Fibroblast of skin of back (primary cell): ENCODE data around the gene GLB1L3. TPM values are rescaled to one million over a fixed set of nuclear protein-coding genes. Genes with fewer than 3 reads are reported as not detected.
A peak's percentile ranks its signal among the peaks of the same experiment; 100 is the strongest.

Source experiments
- DNase-seq: peaks from one replicate; pipeline ENCODE4 v3.0.0-alpha.2; 2013
- polyA plus RNA-seq, 2 experiments: library from polyadenylated mRNA; unstranded; fragments of 120-200 nt; gene quantifications; one replicate each; pipeline ENCODE4 v1.2.1, GENCODE V29; 2013; ENCODE audit not compliant: insufficient read length in 2 of 2

GLB1L3 gene, protein sequence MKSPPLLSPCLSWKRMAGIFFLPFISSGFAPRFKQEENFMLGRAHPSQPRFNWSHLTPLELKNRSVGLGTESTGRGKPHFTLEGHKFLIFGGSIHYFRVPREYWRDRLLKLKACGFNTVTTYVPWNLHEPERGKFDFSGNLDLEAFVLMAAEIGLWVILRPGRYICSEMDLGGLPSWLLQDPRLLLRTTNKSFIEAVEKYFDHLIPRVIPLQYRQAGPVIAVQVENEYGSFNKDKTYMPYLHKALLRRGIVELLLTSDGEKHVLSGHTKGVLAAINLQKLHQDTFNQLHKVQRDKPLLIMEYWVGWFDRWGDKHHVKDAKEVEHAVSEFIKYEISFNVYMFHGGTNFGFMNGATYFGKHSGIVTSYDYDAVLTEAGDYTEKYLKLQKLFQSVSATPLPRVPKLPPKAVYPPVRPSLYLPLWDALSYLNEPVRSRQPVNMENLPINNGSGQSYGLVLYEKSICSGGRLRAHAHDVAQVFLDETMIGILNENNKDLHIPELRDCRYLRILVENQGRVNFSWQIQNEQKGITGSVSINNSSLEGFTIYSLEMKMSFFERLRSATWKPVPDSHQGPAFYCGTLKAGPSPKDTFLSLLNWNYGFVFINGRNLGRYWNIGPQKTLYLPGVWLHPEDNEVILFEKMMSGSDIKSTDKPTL
- not detected for polyA plus RNA-seq (2013, experiment 1 of 2; ENCODE audit: insufficient read length)
- polyA plus RNA-seq (2013, experiment 2 of 2; ENCODE audit: insufficient read length) = not detected

- DNase-seq = peak; percentile 22
Observed at GRCh38 chr11:134275534-134276395, at the start of gene GLB1L3. Gene GLB1L3 (plus strand): TSS chr11:134276379. CDS start chr11:134276741, 362 bp downstream.

DNA sequence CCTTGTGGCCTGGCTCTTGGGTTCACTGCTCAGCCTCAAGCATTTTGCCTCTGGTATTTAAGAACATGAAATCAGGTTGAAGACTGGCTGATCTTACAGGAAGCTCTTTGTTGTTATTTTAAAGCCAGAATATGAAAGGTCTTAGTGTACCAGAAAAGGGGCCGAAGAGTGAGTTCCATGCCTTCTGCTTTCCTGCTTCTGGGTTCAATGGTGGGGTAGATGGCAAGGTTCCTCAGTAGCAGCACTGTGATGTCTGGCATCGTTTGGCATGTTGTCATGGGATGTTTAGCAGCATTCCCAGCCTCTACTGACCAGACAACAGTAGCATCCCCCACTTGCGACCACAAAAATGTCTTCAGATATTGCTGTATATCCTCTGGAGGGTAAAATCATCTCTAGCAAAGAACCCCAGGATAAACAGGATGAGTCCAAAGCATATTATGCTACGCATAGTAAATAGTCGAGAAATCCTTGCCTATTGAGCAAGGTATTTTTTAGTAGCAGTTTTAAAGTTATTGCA, 49.3 kb upstream of the GLB1L3 start:
- DNase-seq = peak; percentile 50

GRCh38 chr11:134228625-134229024, 47.6 kb upstream of the GLB1L3 start:
- DNase-seq = peak; percentile 70

DNA sequence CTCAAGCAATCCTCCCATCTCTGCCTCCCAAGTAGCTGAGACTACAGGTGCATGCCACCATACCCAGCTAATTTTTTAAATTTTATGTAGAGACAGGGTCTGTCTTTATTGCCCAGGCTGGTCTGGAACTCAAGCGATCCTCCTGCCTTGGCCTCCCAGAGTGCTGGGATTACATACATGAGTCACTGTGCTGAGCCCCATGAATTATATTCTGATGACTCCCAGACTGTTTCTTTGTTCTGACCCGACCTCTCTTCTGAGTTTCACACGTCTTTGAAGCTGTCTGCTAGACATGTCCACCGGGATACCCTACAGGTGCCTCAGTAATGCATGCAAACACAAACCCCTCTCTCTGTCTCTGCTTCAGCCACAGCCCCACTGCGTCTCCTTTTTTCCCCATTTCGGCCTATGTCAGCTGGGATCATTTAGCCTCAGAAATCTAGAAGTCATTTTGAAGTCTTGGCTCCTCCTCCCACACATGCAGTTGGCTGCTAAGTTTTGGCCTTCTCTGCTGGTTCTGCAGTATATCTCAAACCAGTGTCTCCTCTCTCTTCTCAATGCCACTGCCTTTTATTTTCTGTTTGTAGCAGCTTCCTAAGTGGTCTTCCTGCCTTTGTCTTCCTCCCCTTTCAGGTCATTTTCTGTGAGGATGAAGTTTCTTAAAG, 46.9 kb upstream of the GLB1L3 start:
- DNase-seq = peak; percentile 53

- no peak for DNase-seq
Observed at GRCh38 chr11:134230339-134230738, 45.8 kb upstream of the GLB1L3 start.

GRCh38 chr11:134231958-134232659, 44.1 kb upstream of the GLB1L3 start:
- no peak for DNase-seq

DNA sequence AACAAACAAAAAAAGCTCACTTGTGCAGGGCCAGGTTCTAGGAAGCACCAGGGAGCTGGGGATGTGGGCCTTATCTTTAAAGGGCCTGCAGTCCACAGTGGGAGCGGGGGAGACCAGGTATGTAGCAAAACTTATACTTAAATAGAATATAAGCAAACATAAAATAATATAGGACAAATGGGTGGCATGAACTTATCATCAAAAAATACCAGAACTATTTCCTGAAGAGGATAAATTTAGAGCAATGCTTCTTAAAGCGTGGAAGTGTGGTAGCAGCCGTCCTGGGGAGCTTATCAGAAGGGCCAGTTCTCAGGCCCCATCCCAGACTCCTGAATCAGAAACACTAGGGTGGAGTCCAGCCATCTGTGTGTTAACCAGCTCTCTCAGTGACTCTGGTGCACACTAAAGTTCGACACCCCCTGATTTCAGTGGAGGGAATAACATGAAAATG, 42.4 kb upstream of the GLB1L3 start:
- no peak for DNase-seq

DNA sequence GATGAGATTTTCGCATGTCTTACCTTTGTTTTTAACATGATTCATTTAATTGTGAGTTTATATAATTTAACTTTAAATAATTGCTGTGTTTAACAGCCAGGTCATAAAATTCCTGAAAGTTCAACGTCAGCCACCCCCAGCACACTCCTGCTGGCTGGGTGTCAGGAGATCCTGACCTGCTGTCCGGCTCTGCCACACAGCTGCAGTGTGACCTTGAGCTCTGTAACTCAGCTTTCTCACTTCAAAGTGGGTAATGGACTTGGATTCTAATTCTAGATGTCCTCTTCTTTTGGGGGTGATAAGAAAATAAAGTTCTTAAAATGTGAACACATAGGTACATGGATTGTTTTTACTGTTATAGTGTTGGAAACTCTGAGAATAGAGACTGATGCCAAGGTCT, 40.8 kb upstream of the GLB1L3 start:
- no peak for DNase-seq

GRCh38 chr11:134236834-134237556, 39.2 kb upstream of the GLB1L3 start:
- DNase-seq = no peak

GRCh38 chr11:134237557-134237922, 38.6 kb upstream of the GLB1L3 start:
- DNase-seq = no peak

- no peak for DNase-seq
Observed at GRCh38 chr11:134238956-134239355, 37.2 kb upstream of the GLB1L3 start.

GRCh38 chr11:134240592-134240991, 35.6 kb upstream of the GLB1L3 start:
- DNase-seq = no peak

GRCh38 chr11:134242376-134242775, 33.8 kb upstream of the GLB1L3 start:
- no peak for DNase-seq

GRCh38 chr11:134243913-134244312, 32.3 kb upstream of the GLB1L3 start:
- DNase-seq = no peak

GRCh38 chr11:134244593-134244992, 31.6 kb upstream of the GLB1L3 start:
- DNase-seq = no peak

- no peak for DNase-seq
Observed at GRCh38 chr11:134245434-134245833, 30.7 kb upstream of the GLB1L3 start.

- DNase-seq = no peak
Observed at GRCh38 chr11:134246100-134246499, 30.1 kb upstream of the GLB1L3 start.

GRCh38 chr11:134246678-134247077, 29.5 kb upstream of the GLB1L3 start:
- no peak for DNase-seq

- DNase-seq = no peak
Observed at GRCh38 chr11:134248910-134249480, 27.2 kb upstream of the GLB1L3 start.

- DNase-seq = no peak
Observed at GRCh38 chr11:134250246-134250645, 25.9 kb upstream of the GLB1L3 start.
